ENCODE results near the gene GSTM4. TPM values are rescaled to one million over a fixed set of nuclear protein-coding genes. Genes with fewer than 3 reads are reported as not detected.
"Not testable (repeated sequence)": the region's sequence is repeated elsewhere in the genome, so short reads cannot be mapped to it uniquely, and the experiment has no call there.

The GSTM4 gene
- total RNA-seq, 1 donor from 2014 or later = 4.6 TPM

DNA sequence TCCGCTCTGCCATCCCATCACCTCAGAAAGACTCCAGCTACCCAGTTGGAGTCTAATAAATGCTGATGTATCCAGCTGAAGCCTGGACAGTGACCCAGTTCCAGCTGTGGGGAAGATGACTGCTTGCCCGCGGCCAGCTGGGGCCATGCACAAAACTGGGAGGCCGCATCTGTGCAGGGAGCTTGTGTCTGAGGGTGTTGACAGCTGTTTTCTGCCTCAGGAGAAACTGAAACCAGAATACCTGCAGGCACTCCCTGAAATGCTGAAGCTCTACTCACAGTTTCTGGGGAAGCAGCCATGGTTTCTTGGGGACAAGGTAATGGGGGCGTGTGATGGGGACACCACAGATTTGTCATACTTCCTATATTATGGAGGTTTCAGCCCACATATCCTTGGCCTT lies 15.2 kb downstream of the GSTM4 start:
- peaks cover 2% of the 10 kb centered on the region for H3K9me3 Mint-ChIP-seq (ENCODE audit: unreplicated experiment)
- Histone ChIP-seq H3K27me3 (ENCODE audit: insufficient read depth, low read length) (no peaks in the 10 kb centered on the region), H3K9ac (ENCODE audit: low read length) (no peak overlapping the region), H3K36me3 (ENCODE audit: insufficient read depth, low read length) (no peaks in the 10 kb centered on the region), H3K4me1 (ENCODE audit: insufficient read depth, low read length) (peaks cover 4% of the 10 kb centered on the region), H3K79me2 (ENCODE audit: insufficient read depth, low read length) (no peaks in the 10 kb centered on the region), H3K27ac (ENCODE audit: low read depth, low read length) (no peak overlapping the region), H2AFZ (ENCODE audit: low read depth, low read length) (no peak overlapping the region), H4K20me1 (ENCODE audit: insufficient read depth, low read length) (no peaks in the 10 kb centered on the region), H3K4me3 (ENCODE audit: insufficient read depth, low read depth, low read length) (no peak overlapping the region), H3K9me3 (ENCODE audit: insufficient read depth, low read depth, low read length) (no peaks in the 10 kb centered on the region), H3K4me2 (ENCODE audit: low read length) (no peak overlapping the region)
- H3K4me3 Mint-ChIP-seq (ENCODE audit: unreplicated experiment) = no peak overlapping the region
- peaks cover 8% of the 10 kb centered on the region for H3K36me3 Mint-ChIP-seq (ENCODE audit: low read depth, unreplicated experiment)
- no peaks in the 10 kb centered on the region for H3K4me1 Mint-ChIP-seq (ENCODE audit: low read depth, unreplicated experiment)
- no peak for FAIRE-seq
- DNase-seq (ENCODE audit: low read depth) = no peak
- H3K27ac Mint-ChIP-seq (ENCODE audit: unreplicated experiment) = no peak overlapping the region
- H3K27me3 Mint-ChIP-seq (ENCODE audit: low read depth, unreplicated experiment) = peaks cover 15% of the 10 kb centered on the region
- TF ChIP-seq EZH2 (IDR thresholded peaks at IDR 0.05; ENCODE audit: insufficient read depth, low read length) (no peak), CTCF (IDR thresholded peaks at IDR 0.05; ENCODE audit: insufficient read depth, low read depth, low read length) (no peak)

DNA sequence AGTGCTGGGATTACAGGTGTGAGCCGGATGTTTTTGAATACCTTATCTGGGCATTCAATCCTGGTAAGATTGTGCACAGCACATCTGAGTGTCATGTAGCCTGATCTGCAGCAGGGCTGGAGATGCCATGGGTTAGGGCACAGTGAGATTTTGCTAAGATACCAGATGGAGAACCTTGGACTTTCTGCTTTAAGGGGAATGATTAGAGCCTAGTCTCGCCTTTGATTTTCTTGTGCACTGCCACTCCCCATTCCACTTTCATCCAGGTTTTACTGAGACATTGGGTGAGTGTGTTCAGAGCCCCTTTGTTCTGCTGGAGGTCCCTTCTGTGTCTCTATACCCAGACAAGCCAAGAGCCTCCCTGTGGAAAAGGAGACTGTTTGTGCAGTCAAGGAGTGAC lies 18.0 kb downstream of the GSTM4 start:
- H3K4me3 Mint-ChIP-seq (ENCODE audit: unreplicated experiment); H3K9me3 Mint-ChIP-seq (ENCODE audit: unreplicated experiment); H3K36me3 Mint-ChIP-seq (ENCODE audit: low read depth, unreplicated experiment); H3K79me2 ChIP-seq (ENCODE audit: insufficient read depth, low read length); H3K4me3 ChIP-seq (ENCODE audit: insufficient read depth, low read depth, low read length); H3K4me1 Mint-ChIP-seq (ENCODE audit: low read depth, unreplicated experiment); FAIRE-seq; H4K20me1 ChIP-seq (ENCODE audit: insufficient read depth, low read length); H3K9ac ChIP-seq (ENCODE audit: low read length); DNase-seq (ENCODE audit: low read depth); H3K4me1 ChIP-seq (ENCODE audit: insufficient read depth, low read length); H3K27ac ChIP-seq (ENCODE audit: low read depth, low read length); H3K27ac Mint-ChIP-seq (ENCODE audit: unreplicated experiment); H3K4me2 ChIP-seq (ENCODE audit: low read length); H3K36me3 ChIP-seq (ENCODE audit: insufficient read depth, low read length); H3K9me3 ChIP-seq (ENCODE audit: insufficient read depth, low read depth, low read length); H2AFZ ChIP-seq (ENCODE audit: low read depth, low read length); H3K27me3 ChIP-seq (ENCODE audit: insufficient read depth, low read length): not testable (repeated sequence)
- H3K27me3 Mint-ChIP-seq (ENCODE audit: low read depth, unreplicated experiment) = peaks cover 11% of the 10 kb centered on the region

- not testable (repeated sequence) for H3K79me2 ChIP-seq (ENCODE audit: insufficient read depth, low read length); H3K36me3 ChIP-seq (ENCODE audit: insufficient read depth, low read length); H3K9me3 ChIP-seq (ENCODE audit: insufficient read depth, low read depth, low read length); H4K20me1 ChIP-seq (ENCODE audit: insufficient read depth, low read length); H3K9me3 Mint-ChIP-seq (ENCODE audit: unreplicated experiment); H3K27ac ChIP-seq (ENCODE audit: low read depth, low read length); H3K27me3 Mint-ChIP-seq (ENCODE audit: low read depth, unreplicated experiment); H3K4me1 Mint-ChIP-seq (ENCODE audit: low read depth, unreplicated experiment); H3K4me1 ChIP-seq (ENCODE audit: insufficient read depth, low read length); DNase-seq (ENCODE audit: low read depth); FAIRE-seq; H3K4me3 Mint-ChIP-seq (ENCODE audit: unreplicated experiment); H2AFZ ChIP-seq (ENCODE audit: low read depth, low read length); H3K4me3 ChIP-seq (ENCODE audit: insufficient read depth, low read depth, low read length); H3K27ac Mint-ChIP-seq (ENCODE audit: unreplicated experiment); H3K36me3 Mint-ChIP-seq (ENCODE audit: low read depth, unreplicated experiment); H3K27me3 ChIP-seq (ENCODE audit: insufficient read depth, low read length); H3K9ac ChIP-seq (ENCODE audit: low read length); H3K4me2 ChIP-seq (ENCODE audit: low read length)
Observed at GRCh38 chr1:109676683-109677381, 20.9 kb downstream of the GSTM4 start.

Data from astrocyte (in vitro differentiated cells and primary cell).